ENCODE data around the gene RHOF.

DNA sequence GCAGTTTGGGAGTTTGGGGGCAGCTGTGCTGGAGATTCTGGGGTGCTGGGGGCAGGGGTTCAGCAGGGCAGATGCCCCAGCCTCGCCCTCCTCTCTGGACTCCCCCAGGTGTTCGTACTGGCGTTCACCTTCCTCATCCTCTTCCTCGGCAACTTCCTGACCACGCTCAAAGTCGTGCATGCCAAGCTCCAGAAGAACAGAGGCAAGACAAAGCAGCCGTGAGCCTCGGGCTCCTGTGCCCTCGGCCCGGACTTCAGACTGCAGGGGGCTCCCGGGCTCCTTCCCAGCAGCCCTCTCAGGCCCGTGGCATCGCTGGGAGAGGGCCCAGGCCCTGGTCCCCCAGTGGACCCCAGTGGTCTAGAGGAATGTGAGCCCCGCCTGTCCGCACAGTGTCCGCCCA lies 18.0 kb downstream of the RHOF start:
- TF ChIP-seq, protein P1, sequence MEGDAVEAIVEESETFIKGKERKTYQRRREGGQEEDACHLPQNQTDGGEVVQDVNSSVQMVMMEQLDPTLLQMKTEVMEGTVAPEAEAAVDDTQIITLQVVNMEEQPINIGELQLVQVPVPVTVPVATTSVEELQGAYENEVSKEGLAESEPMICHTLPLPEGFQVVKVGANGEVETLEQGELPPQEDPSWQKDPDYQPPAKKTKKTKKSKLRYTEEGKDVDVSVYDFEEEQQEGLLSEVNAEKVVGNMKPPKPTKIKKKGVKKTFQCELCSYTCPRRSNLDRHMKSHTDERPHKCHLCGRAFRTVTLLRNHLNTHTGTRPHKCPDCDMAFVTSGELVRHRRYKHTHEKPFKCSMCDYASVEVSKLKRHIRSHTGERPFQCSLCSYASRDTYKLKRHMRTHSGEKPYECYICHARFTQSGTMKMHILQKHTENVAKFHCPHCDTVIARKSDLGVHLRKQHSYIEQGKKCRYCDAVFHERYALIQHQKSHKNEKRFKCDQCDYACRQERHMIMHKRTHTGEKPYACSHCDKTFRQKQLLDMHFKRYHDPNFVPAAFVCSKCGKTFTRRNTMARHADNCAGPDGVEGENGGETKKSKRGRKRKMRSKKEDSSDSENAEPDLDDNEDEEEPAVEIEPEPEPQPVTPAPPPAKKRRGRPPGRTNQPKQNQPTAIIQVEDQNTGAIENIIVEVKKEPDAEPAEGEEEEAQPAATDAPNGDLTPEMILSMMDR (conservative IDR thresholded peaks at IDR 0.05; ENCODE audit: low read depth, low read length): no peak
- no peak for TF ChIP-seq EZH2 (IDR thresholded peaks at IDR 0.05; ENCODE audit: low read length, unreplicated experiment)

All from PC-3 (cell line).